COLO829 (cell line): ENCODE data around the gene TMEM273.
"Not testable (repeated sequence)": the region's sequence is repeated elsewhere in the genome, so short reads cannot be mapped to it uniquely, and the experiment has no call there.

Experiments
- DNase-seq: peaks from one replicate; pipeline ENCODE4 v3.0.0; 2012; ENCODE audit warnings: low spot score

Gene TMEM273

GRCh38 chr10:49204119-49204518 is 15.9 kb upstream of the TMEM273 start:
- DNase-seq = no peak

DNA sequence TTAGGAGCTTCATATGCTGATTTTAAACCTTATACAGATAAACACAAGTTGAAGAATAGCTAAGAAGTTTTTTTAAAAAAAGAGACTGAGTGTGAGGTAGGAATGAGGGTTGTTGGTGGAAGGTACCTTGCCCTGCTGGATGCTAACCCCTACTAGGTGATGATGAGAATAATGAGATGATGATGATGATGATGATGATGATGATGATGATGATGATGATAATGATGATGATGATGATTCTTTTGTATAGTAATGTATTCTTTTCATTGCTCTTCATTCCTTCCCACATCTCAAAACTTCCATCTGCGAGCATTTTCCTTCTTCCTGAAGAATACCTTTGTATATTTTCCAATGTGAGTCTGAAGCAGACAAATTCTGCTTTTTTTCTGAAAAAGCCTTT is 14.1 kb upstream of the TMEM273 start:
- DNase-seq = no peak

- no peak for DNase-seq
These were observed 12.7 kb upstream of the TMEM273 start for GRCh38 chr10:49200854-49201253.

DNA sequence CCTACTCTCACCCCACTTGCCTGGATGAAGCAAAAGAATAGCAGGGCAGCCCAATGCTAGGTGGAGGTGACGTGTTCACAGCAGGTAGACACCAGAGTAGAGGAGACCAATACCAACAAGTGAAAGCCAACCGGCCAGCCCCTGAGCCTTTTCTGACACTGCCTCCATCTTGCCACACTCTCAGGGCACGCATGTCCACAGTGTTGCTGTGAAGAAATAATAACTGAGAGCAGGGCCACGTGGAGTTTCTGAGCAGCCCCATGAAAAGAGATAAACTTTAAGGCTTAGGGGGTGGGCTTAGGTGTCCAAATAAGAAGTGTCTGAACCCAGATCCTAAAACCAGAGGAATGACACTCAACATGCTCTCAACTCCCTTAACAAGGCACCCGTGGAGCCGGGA is 9.0 kb upstream of the TMEM273 start:
- no peak for DNase-seq

DNA sequence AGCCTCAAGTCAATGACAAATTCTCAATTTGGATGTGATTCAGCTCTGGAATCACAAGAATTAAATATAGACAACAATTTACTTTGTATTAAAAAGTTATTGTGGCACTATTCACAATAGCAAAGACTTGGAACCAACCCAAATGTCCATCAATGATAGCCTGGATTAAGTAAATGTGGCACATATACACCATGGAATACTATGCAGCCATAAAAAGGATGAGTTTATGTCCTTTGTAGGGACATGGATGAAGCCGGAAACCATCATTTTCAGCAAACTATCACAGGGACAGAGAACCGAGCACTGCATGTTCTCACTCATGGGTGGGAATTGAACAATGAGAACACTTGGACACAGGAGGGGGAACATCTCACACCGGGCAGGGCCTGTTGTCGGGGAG is 7.7 kb upstream of the TMEM273 start:
- not testable (repeated sequence) for DNase-seq

DNA sequence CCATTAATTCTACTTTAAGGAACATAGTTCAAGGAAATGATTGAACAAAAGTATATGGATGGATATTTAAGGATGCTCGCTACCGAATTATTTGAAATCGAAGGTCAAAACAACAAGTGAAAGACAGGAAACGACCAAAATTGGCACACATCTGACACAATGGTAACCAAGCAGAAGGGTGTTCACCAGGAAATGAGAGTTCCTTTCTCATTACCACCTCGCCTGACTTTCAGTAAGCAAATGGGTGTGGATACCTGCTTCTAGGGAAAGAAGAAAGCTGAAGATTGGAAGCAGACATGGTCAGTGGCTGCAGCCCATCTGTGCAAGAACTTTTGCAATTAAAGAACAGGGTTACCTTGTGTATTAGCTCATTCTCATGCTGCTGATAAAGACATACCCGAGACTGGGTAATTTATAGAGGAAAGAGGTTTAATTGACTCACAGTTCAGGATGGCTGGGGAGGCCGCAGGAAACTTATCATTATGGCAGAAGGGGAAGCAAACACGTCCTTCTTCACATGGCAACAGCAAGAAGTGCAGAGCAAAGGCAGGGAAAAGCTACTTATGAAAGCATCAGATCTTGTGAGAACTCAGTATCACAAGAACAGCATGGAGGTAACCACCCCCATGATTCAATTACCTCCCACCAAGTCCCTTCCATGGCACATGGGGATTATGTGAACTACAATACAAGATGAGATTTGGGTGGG is 6.2 kb upstream of the TMEM273 start:
- no peak for DNase-seq

DNA sequence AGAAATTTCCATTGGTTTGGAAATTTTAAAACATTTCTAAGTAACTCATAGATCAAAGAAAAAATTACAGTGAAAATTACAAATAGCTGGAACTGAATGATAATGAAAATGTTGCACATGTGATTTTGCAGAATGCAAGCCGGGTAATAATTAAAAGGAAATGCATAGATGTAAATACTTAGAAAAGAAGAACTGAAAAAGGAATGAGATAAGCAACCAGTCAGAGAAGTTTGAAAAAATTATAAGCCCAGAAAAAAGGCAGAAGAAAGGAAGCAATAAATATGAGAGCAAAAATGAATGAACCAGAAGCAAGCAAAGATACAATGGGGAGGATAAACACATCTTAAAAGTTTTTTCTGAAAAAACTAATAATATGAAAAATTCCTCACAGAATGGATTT is 3.2 kb upstream of the TMEM273 start:
- no peak for DNase-seq

GRCh38 chr10:49189422-49189821 is 1.2 kb upstream of the TMEM273 start:
- no peak for DNase-seq

DNA sequence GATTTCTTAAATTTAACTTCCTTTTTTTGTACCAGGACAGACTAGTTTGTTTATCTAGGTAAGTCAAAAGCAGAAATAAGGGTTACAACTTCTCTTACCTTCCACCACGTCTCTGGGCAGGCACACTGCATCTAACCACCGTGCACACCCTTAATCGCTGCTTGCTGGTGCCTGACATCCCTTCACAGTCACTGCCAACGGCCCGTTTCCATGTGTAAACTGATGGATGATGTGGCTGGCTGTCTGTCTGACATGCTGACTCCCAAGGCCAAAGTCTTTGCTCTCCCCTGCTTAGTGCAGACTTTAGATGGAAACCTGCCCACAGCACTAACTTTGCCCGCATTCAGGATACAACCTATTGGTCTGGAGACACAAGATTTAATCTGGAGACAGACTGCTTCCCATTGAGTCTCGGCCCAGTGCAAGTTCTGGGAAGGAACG is 1.1 kb downstream of the TMEM273 start:
- no peak for DNase-seq

DNA sequence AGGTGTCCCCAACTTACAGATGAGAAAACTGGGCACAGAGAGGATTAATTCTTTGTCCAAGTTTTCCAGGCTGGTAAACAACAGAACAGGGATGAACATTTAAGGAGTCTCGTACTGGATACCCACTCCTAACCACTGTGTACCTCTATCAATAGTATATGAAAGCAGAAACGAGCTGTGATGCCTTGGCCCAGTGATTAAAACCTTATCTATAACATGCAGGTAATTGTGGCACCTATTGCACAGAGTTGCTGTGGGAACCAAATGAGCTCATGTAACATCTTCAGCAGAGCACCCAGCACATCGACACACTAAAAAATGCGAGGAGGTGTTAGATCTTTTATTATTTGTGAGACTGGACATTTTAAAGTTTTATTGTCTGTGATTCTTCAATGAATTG is 1.6 kb downstream of the TMEM273 start:
- no peak for DNase-seq

GRCh38 chr10:49185213-49185612 is 3.0 kb downstream of the TMEM273 start:
- no peak for DNase-seq

- no peak for DNase-seq
These were observed 3.5 kb downstream of the TMEM273 start for GRCh38 chr10:49184642-49185111.

DNA sequence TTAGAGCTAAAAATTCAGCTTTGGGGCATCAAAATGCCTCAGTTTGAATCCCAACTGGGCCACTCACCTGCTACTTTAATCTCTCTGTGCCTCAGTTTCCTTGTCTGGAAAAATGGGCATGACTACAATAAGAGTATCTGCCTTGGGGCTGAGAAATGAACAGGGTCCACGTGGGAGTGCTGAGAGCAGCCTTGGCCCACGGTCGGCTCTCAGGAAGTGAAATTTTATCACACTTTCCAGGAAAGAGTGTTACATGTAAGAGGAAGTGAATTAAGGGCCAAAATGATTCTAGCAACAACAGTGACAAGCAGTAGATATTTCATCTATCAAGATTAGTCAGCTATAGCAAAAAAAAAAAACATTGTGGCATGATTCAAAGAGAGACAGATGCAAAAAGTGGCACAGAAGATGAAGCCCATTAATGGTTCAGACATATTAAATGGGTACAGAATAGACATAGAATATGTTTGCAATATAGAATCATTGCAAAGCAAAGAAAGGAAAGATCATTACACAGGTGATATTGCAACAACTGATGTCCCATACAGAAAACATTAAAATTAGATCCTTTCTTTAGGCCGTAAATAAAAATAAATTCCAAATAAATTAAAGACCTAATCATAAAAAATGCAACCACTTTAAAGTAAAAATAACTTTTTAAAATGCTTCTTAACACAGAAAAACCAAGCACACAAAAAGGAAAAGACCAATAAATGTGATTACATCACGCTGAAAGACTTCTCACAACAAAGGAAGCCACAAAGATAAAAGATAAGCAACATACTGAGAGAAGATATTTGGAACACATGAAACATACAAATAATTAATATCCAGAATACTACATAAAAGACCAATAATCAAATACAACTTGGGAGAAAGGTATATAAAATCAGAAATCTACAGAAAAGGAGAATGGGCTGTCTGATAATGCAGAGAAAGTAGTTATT is 4.3 kb downstream of the TMEM273 start:
- DNase-seq = no peak

- no peak for DNase-seq
These were observed 5.4 kb downstream of the TMEM273 start for GRCh38 chr10:49182776-49183175.

- no peak for DNase-seq
These were observed 7.7 kb downstream of the TMEM273 start for GRCh38 chr10:49180444-49180860.

GRCh38 chr10:49179699-49180443 is 8.3 kb downstream of the TMEM273 start:
- no peak for DNase-seq

GRCh38 chr10:49178489-49179471 is 9.4 kb downstream of the TMEM273 start:
- no peak for DNase-seq

- DNase-seq = peak; percentile 43
These were observed 10.5 kb downstream of the TMEM273 start for GRCh38 chr10:49177391-49178355.

DNA sequence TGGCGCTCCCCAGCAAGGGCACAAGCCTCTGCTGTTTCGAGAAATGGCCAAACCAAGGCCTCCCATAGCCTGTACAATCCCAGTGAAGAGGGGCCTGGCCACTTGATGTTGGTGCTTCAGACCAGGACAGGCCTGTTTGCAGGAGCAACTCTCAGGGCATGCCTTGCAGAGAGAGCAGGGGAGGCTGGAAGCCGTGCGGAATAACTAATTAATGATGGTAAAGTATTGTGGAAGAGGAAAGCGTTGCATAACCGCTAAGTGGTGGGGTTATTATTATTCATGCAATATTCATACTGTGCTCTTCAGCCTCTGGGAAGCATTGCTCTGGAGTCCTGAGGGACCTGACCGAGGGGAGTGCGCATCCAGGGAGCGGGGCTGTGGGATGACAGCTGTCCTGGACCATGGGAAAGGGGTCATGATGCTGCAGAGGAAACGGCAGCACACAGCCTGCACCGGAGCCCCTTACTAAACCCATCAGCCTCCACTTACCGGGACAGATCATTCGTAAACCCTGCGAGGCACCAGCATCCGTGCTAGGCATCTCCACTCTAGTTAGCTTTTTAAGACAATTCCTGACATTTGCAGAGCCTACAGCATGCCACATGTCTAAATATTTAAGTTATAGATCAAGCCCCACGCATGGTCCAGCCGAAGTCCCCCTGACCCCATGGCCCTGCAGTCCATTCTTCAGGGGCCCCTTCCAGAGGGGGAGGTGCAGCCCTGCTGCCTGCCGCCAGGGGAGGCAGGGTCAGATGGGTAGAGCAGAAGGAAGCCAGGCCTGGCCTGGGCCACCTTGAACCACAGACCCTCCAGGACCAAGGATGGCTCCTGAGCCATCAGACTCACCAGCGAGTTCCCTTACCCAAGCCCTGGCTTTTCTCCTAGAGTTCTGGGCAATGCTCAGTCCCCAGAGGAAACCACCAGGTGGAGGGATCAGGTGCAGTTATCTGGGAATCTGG is 11.6 kb downstream of the TMEM273 start:
- DNase-seq = no peak
